Head of caudate nucleus (tissue), 42 donors: ENCODE data around the gene FAM83D.

Experiments used
- DNase-seq, 42 donors: peaks; one replicate each; pipeline versions ENCODE4 v3.0.0 to v3.0.0-alpha.2; 2020 to 2021; ENCODE audit warnings: mixed read lengths in 7 of 42
- intact Hi-C: fragments of 100-400 bp; cut with DNase I; formaldehyde crosslinking; loops from one replicate; pipeline ENCODE4 v1.15.0; 2022

Gene FAM83D, protein sequence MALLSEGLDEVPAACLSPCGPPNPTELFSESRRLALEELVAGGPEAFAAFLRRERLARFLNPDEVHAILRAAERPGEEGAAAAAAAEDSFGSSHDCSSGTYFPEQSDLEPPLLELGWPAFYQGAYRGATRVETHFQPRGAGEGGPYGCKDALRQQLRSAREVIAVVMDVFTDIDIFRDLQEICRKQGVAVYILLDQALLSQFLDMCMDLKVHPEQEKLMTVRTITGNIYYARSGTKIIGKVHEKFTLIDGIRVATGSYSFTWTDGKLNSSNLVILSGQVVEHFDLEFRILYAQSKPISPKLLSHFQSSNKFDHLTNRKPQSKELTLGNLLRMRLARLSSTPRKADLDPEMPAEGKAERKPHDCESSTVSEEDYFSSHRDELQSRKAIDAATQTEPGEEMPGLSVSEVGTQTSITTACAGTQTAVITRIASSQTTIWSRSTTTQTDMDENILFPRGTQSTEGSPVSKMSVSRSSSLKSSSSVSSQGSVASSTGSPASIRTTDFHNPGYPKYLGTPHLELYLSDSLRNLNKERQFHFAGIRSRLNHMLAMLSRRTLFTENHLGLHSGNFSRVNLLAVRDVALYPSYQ

DNA sequence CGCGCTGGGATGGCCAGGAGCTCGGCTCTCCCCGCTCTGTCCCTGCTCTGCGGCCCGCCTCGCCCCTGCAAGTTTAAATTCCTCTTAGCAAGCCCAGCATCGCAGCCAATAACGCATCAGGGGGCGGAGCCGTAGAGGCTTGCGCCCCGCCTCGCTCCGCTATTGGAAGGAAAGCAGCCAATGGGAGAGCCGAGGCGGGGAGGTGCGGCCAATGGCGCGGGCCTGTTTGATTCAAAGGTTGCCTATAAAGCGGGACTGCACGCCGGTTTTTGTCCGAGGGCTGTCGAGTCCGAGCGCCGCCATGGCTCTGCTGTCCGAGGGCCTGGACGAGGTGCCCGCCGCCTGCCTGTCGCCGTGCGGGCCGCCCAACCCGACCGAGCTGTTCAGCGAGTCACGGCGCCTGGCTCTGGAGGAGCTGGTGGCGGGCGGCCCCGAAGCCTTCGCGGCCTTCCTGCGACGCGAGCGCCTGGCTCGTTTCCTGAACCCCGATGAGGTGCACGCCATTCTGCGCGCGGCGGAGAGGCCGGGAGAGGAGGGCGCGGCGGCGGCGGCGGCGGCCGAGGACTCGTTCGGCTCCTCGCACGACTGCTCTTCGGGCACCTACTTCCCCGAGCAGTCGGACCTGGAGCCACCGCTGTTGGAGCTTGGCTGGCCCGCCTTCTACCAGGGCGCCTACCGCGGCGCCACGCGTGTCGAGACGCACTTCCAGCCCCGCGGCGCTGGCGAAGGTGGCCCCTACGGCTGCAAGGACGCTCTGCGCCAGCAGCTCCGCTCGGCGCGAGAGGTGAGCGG, at the start of gene FAM83D:
FAM83D (plus strand) TSS at position 276 of the 792 bp plus-strand sequence; CDS start at position 302, 26 bp downstream.
- peak; percentile 89 to 98 (median 96) for DNase-seq
- intact Hi-C loops, result loop anchor here (5.0 kb wide), 1 partner anchor 36 kb away; the partner anchor contains the start of gene DHX35

DNA sequence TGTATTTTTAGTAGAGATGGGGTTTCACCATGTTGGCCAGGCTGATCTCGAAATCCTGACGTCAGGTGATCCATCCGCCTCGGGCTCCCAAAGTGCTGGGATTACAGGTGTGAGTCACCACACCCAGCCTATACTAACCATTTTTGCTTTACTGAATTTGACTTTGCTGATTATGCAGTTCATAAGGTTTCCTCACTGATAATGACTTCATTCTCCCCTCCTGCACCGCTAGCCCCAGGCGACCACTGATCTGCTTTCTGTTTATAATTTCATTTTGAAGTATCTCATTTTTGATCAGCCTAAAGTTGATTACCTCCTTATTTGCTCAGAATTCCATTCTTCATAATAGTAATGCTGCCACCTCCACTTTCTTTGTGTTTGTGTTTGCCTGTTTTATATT, 48.7 kb upstream of the FAM83D start:
- DNase-seq, result peak in 2 of 42 donors; percentile 11 to 50
- intact Hi-C loops, result no loop called here

DNA sequence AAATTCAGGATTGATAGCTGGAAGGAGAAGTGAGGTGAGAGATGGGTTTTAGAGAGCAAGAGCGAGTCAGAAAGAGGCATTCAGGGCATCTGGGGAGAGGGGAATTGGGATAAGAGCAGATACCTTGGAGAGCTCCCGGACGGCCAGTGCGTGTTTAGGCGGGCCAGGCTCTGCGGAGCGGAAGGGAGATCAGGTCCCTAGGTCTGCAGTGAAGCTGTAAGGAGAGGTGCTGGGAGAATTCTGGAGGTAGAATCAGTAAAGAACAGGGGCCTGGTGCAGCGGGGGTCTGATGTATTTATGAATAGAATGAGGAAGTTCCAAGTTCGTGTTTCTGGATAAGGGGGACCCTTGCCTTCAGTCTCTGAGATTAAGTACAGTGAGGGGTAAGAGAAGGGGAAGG, 47.4 kb upstream of the FAM83D start:
- peak in 2 of 42 donors; percentile 47 to 74 for DNase-seq
- intact Hi-C loops, result no loop called here

DNA sequence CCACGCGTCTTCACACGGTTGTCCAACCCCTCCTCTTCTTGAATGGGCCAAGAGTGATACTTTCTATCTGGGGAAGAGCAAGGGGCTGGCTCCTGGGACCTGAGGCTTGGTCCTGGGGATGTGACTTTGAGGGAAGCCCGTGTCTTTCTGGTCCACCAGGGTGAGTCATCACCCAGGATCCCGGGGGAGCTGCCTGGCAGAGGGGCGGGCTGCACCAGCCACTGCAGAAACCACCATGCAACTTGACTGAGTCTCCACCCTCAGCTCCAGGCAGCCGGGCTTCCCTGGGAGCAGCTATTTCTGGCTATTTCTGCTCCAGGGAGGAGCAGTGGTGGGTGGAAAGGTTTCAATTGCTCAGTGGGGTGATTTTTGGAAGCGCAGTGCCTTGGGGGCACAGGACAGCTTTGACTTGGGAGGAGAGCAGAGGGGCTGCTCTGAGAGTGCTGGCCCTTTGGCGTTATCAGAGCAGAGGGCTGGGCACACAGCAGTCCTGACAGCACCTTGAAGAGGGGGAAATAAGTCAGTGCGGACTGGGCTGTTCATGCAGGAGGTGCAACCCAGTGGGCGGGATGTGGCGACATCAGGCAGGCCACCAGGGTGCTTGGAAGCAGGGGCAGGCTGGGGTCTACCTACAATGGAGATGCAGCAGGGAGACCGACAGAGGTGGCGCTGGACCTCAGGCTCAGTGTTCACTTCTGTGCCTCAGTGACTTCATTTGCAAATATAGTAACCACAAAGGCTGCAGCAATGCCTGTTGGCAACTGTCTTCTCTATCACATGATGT, 45.1 kb upstream of the FAM83D start:
- DNase-seq, result peak in 37 of 42 donors; percentile 51 to 92 (median 74)
- intact Hi-C loops, result no loop called here

DNA sequence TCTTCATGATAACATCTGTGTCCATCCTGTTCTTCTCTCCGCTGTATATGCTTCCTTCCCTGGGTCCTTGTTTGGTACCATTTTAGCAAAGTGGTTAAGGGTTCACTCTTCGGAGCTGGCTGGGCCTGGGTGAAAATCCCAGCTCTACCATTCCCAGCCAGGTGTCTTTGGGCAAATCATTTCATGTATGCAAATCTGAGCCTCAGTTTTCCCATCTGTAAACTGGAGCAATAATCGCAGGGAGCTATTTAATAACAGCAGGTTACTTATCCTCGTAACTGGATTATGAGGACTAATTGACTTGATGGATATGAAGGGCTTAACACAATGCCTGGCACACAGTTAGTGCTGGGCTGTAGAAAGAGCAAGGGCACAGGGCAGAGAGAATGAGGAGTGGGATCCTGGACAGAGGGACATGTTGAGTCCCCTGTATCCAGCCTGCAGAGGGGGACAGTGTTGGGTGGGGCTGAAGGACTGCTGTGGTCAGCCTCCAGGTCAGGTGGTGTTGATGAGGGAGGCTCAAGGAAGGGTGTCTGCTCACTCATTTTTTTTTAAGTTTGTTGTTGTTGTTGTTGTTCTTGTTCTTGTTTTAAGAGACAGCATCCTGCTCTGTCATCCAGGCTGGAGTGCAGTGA, 44.3 kb upstream of the FAM83D start:
- no peak for DNase-seq
- intact Hi-C loops, result no loop called here

DNA sequence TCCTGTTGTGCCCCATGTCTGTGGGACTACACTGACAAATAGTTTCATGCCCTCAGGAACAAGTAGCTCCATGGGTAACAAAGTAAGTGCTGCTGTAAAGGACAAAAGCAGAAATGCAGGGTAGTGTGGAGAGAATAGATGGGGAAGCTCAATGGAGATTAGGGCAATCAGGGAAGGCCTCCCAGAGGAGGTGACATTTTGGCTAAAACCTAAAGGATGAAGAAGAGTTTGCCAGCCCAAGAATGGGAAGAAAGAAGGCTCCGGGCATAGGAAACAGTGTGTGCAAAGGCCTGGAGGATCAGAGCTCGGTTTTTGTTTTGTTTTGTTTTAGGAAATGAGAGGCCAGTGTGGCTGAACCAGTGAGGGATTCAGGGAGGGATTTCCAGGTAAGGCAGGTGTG, 43.6 kb upstream of the FAM83D start:
- intact Hi-C loops, result no loop called here
- DNase-seq, result peak in 1 of 42 donors; percentile 6

DNA sequence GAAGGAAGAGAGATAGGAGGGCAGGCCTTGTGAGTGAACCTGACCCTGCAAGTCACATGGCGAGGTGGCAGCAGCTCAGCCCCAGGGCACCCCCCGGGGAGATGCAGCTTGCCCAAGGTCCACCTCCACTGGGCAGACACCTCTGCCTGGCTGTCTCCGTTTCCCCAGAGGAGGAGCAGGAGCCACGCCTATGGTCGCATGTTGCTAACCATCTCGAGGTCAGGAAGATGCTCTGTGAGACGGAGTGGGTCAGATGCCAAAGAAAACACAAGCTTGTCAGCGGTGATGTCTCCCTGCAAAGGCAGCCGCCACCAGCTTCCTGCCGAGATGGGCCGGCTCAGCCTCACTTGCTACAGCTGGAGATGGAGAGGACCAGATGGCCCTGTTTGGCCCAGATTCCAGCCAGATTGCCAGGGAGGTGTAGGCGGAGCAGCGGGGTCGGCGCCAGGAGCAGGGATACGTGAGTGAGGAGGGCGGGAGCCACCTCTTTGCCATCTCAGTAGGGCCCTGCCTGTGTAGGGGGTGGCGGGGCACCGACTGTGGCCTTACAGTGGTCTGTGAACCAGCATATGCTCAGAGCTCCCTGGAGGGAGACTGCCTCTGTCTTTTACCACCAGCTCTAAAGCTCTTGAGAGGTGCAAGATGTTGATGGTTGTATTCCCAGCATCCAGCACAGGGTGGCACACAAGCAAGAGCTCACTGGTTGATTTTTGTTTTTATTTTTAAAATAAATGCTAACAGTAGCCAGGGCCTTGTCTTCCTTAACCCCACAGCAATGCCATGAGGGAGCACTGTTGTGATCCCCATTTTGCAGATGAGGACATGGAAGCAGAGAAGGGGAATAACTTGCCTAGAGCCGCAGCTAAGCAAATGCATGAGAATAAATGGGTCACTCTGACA, 42.9 kb upstream of the FAM83D start:
- peak in 38 of 42 donors; percentile 37 to 79 (median 65) for DNase-seq
- intact Hi-C loops, result no loop called here

DNA sequence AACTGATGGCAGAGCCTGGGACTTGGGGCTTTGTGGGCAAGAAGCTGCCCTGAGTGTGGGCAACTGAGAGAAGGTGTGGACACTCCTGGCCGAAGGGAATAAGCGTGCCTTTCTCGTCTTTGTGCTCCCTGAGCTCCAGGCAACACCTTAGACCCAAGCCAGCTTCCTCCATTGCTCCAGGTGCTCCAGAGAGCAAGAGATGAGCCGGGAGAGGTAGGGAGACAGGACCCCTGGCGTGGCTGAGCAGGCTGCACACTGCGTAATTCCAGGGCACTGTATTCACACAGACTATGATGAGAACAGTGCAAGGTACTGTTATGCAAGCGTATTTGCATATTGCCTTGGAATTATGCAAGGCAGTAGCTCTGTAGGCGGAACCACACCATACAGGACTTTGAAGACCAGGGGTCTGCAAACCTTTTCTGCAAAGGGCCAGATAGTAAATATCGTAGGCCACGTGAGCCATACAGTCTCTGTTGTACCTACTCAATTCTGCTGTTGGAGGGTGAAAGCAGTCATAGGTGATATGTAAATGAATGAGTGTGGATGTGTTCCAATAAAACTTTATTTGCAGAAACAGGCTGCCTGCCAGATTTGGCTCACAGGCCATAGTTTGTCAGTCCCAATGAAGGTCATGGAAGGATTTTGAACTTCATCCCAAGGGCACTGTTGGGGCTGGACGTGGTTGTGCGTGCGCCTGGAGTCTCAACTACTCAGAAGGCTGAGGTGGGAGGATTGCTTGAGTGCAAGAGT, 42.1 kb upstream of the FAM83D start:
- intact Hi-C loops, result no loop called here
- DNase-seq, result peak in 11 of 42 donors; percentile 18 to 77 (median 48)

DNA sequence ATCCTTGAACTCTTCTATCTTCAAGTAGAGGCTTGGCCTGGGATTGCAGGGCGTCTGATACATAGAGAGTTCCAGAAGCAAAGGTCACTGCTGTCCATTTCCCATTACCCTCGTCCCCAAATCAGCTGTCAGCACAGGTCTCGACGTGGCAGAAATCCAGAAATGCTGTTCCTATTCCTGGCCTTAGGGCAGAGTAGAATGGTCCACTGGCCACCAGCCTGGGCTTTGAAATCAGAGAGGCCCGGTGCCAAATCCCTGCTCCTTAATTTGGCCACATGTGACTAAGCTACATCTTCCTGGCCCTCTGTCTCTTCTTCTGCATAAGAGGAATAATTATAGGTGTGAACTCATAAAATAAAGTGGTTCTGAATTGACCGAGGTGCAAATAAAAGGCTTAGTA, 40.9 kb upstream of the FAM83D start:
- intact Hi-C loops, result no loop called here
- DNase-seq, result no peak

DNA sequence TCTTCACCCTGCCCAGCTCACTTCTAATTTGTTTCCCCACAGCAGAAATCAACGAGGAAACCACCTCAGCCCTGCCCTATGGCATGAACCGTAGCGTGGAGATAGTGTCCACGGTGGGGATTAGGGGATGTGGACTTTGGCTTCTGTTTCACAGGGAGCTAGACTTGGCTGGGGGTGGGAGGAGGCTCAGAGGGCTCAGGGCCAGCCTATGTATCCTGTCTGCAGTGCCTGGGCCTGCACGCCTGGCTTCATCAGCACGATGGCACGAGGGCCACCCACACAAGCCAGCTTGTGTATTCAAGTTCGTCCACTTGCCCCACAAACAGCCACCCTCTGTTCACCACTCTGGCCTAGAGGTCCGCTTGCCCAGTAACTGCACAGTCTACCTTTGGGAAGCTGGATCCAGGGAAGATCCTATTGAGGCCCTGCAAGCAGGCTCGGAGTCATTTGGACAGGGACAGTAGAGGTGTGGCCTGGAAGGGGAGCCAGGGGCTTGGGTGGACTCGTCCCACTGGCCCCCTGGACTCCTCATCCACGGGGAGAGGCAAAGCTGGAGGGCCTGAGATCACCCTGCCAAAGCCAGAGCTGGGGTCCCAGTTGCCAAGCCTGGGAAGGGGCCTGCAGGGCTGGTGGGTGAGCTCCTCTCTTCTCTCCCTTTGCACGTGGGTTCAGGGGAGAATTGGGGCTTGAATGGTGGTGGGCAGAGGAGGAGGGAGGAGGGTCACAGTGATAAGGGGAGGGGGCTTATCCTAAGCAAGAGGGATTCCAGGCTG, 38.0 kb upstream of the FAM83D start:
- intact Hi-C loops, result no loop called here
- DNase-seq, result peak; percentile 33 to 90 (median 77)

DNA sequence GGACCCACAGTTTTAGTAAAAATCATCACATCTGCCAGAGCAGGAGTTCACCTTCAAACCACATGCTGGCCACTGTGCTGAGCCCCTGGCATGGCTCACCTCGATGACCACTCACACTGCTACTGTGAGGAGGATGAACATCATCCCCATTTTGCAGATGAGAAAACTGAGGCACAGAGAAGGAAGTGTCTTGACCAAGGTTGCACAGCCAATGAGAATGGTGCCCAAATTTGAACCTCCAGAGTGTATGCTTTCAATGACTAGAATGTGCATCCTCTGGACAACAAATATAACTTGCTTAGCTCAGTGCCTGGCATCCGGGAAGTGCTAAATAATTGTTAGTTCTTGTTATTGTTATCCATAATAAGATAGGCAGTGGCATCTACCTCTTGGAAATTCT, 37.2 kb upstream of the FAM83D start:
- intact Hi-C loops, result no loop called here
- DNase-seq, result no peak

DNA sequence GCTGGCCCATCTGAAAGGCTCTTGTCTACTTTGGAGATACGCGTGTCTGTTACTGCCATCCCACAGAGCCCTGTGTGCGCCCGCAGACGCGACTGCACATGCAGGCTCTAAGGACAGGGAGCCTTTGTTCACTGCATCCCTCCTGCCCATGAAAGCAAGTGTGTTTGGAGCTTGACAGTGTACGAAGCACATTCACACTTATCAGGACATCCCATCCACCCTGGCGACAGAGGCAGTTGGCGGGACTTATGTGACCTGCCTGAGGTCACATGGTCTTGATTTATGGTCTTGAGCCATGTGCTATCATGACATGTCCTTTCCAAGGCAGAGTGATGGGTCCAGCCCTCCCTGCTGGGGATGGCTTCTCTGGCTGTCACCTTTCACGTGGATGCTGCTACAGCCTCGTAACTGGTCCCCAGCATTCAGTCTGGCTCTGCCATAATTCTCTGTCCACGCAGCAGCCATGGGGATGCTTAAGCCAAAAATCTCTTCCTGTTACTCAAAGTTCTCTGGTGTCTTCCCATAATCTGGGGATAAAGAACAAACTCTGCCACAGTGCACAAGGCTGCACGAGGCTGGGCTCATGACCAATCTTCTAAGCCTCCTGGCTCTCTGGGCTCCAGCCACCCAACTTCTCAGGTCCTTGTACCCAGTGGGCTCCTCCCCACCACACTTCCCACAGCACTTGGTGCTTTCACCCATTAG, 36.3 kb upstream of the FAM83D start:
- peak; percentile 71 to 96 (median 89) for DNase-seq
- intact Hi-C loops, result loop anchor here (5.0 kb wide), 2 partner anchors 83 to 243 kb away; partner anchors contain the start of gene PPP1R16B

DNA sequence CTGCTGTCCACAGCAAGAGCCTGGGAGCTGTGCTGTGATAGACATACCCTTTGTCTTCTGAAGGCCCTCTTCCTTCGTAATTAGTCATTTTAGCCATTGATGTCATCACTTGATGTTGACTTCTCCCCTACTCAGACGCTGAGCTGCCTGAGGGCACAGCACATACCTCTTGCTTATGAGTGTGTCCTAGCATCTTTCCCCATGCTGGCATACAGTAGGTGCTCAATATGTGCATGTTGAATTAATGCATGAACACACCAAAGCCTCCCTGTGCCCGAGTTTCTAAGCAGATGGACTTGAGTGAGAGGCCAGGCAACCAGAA, 35.8 kb upstream of the FAM83D start:
- intact Hi-C loops, result loop anchor here (5.0 kb wide), 2 partner anchors 83 to 243 kb away; partner anchors contain the start of gene PPP1R16B
- DNase-seq, result no peak

DNA sequence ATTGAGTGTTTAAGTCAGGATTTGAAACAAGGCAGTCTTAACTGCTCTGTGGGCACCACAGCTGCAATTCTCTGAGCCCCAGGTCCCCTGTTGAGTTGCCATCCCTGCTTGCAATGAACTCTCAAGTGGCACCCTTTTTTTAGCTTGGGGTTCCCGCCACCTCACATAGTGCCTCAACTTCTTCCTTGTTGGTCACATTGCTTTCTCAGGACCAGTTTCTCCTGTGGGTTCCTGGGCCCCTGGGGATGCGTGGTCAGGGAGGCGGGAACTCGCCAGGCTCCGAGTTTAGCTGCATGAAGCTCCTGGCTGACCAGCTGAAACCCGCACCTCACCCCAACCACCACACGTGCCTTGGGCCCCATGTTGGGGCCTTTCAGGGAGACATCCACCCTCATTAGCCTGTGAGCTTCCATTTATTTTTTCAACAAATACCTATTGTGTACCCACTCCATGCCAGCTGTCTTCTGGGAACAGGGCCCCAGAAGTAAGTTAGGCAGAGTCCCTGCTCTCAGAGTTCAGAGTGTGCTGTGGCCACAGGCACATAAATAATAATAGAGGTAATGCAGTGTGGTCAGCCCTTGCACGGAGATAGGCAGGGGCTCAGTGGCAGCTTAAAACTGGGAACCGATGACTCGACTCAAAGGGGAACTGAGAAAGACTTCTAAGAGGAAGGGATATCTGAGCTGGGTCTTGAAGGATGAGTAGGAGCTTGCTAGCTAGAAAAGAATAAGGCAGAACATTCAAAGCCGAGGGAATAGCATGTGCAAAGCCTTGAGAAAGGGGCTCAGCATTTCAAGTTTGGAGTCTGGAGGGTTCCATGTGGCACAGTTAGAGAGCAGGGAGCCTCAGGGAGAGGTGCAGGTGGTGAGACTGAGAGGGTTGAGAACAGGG, 33.9 kb upstream of the FAM83D start:
- intact Hi-C loops, result loop anchor here (5.0 kb wide), 2 partner anchors 85 to 245 kb away; partner anchors contain the start of gene PPP1R16B

More for the DNA sequence above, 33.9 kb upstream of the FAM83D start:
- peak in 1 of 42 donors; percentile 38 for DNase-seq
